ENCODE data around the gene VOPP1.
"Not testable (repeated sequence)": the region's sequence is repeated elsewhere in the genome, so short reads cannot be mapped to it uniquely, and the experiment has no call there.

Gene VOPP1

GRCh38 chr7:55472928-55473725 is 99.2 kb downstream of the VOPP1 start:
- DNase-seq (ENCODE audit: extremely low read depth, low read depth) = no peak
- H3K4me3 ChIP-seq (replicated peaks; ENCODE audit: low read depth, low read length) = no peak overlapping the region
- TF ChIP-seq, protein P1, sequence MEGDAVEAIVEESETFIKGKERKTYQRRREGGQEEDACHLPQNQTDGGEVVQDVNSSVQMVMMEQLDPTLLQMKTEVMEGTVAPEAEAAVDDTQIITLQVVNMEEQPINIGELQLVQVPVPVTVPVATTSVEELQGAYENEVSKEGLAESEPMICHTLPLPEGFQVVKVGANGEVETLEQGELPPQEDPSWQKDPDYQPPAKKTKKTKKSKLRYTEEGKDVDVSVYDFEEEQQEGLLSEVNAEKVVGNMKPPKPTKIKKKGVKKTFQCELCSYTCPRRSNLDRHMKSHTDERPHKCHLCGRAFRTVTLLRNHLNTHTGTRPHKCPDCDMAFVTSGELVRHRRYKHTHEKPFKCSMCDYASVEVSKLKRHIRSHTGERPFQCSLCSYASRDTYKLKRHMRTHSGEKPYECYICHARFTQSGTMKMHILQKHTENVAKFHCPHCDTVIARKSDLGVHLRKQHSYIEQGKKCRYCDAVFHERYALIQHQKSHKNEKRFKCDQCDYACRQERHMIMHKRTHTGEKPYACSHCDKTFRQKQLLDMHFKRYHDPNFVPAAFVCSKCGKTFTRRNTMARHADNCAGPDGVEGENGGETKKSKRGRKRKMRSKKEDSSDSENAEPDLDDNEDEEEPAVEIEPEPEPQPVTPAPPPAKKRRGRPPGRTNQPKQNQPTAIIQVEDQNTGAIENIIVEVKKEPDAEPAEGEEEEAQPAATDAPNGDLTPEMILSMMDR (IDR thresholded peaks at IDR 0.05; ENCODE audit: low read depth, low read length, missing control alignments) = no peak

DNA sequence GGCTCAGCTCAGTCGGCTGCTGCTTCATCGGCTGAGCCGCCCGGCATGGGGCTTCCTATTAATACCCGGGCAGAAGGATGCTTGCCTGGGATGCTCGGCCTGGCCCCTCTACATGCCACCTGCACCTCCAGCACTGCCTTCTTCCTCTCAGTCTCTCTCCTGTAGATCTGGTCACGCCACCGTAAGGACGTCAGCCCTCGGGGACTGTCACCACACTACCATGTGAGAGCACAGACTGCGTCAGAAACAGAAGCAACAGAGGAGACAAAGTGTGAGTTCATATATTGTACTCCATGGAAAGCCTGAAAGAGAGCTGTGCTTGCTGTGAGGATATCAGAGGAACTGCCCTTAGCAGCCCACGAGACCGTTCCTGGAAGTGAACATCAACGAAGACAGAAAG is 99.9 kb downstream of the VOPP1 start:
- DNase-seq (ENCODE audit: extremely low read depth, low read depth); H3K4me3 ChIP-seq (replicated peaks; ENCODE audit: low read depth, low read length): not testable (repeated sequence)

DNA sequence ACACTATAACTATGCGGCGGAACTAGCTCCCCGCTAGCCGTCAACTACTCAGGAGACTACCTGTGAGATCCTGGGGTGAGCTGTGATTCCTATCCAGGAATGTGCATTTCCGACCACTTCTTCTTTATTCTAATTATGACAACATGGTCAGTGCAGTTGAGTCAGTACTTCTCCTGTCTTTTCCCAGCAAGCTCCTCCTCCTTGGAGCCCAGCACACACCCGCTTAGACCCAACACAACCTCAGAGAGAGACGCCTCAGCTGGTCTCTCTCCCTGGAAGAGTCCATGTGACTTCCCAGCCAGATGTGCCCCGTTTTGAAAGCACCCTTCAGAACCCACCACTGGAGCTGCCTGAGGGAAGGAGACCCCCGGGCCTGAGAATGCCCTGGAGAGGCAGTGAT is 100.7 kb downstream of the VOPP1 start:
- not testable (repeated sequence) for H3K4me3 ChIP-seq (replicated peaks; ENCODE audit: low read depth, low read length); DNase-seq (ENCODE audit: extremely low read depth, low read depth)

- TF ChIP-seq, protein P1 (IDR thresholded peaks at IDR 0.05; ENCODE audit: low read depth, low read length, missing control alignments) = no peak
- DNase-seq (ENCODE audit: extremely low read depth, low read depth) = no peak
- no peak overlapping the region for H3K4me3 ChIP-seq (replicated peaks; ENCODE audit: low read depth, low read length)
Measured at GRCh38 chr7:55470261-55470660, 102.0 kb downstream of the VOPP1 start.

GRCh38 chr7:55469721-55470120 is 102.6 kb downstream of the VOPP1 start:
- no peak overlapping the region for H3K4me3 ChIP-seq (replicated peaks; ENCODE audit: low read depth, low read length)
- DNase-seq (ENCODE audit: extremely low read depth, low read depth) = no peak
- TF ChIP-seq, protein P1 (IDR thresholded peaks at IDR 0.05; ENCODE audit: low read depth, low read length, missing control alignments) = no peak

GRCh38 chr7:55469271-55469681 is 103.0 kb downstream of the VOPP1 start:
- DNase-seq (ENCODE audit: extremely low read depth, low read depth) = no peak
- TF ChIP-seq, protein P1 (IDR thresholded peaks at IDR 0.05; ENCODE audit: low read depth, low read length, missing control alignments) = no peak
- H3K4me3 ChIP-seq (replicated peaks; ENCODE audit: low read depth, low read length) = no peak overlapping the region

GRCh38 chr7:55468495-55468894 is 103.8 kb downstream of the VOPP1 start:
- TF ChIP-seq, protein P1 (IDR thresholded peaks at IDR 0.05; ENCODE audit: low read depth, low read length, missing control alignments) = no peak
- no peak overlapping the region for H3K4me3 ChIP-seq (replicated peaks; ENCODE audit: low read depth, low read length)
- no peak for DNase-seq (ENCODE audit: extremely low read depth, low read depth)

DNA sequence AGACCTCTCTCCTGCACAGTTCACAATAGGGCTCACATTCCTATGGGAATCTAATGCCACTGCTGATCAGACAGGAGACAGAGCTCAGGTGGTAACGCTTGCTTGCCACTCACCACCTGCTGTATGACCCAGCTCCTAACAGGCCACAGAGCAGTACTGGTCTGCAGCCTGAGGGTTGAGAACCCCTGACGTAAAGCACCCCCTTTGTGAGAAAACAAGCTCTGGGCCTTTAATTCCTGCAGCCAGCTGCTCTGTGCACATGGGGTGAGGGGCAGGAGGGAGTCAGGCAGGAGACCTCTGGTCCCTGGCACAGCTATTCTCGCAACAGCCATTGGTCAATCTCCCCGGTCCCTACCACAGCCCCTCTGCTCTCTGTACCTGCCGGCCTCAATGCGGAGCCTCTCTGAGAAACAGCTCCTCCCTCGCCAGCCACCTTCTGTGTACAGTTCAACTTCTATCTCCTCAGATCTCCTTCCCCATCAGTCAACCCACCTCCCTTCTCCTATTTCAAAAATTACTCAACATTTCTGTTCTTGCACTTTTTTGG is 105.2 kb downstream of the VOPP1 start:
- TF ChIP-seq, protein P1 (IDR thresholded peaks at IDR 0.05; ENCODE audit: low read depth, low read length, missing control alignments) = no peak
- DNase-seq (ENCODE audit: extremely low read depth, low read depth) = no peak
- H3K4me3 ChIP-seq (replicated peaks; ENCODE audit: low read depth, low read length) = no peak overlapping the region

Data from HFF-Myc (cell line).